HG03039 (cell line): ENCODE data around the gene NANOS2.

Experiments used
- ATAC-seq: cut with Tn5 transposase; IDR thresholded peaks from one replicate; pipeline ENCODE4 v1.9.1; 2021; ENCODE audit warnings: mild to moderate bottlenecking, moderate library complexity; ENCODE audit not compliant: unreplicated experiment

The NANOS2 gene

DNA sequence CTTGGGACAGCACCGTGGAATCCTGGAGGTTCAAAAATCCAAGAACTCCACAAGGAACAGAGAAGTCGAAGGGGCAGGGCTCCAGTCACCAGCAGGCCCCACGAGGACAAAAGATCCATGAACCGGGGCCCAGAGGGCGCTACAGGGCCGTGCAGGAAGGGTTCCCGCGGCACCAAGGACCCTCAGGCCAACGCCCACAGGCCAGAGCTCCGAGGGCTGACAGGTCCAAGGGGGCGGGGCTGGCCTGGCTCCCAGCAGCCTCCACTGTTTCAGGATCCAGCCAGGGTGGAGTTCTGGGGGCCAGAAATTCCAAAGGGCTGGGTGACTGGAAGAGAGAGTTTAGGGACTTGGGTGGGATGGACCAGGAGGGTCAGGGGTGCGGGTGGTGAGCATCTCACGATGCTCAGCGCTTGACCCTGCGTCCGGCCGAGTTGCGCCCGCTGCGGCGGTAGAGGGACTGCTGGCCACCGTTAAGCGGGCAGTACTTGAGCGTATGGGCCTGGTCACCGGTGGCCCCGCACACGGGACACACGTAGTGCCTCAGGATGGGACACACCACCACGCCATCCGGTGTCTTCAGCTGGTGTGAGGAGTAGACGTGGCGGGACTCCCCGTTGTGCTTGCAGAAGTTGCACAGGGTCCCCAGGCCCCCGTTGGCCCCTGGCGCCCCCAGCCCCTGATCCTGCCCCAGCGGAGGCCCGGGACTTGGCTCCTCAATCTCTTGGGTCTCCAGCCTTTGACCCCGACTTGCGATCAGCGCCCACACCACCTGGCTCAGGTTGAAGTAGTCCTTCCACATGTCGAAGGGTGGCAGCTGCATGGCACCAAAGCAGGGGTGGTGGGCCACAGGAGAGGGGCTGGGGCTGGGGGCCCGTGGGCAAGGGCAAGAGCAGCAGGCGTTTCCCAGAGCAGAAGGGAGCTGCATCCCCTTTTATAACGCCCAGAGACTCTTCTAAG lies at the start of gene NANOS2:
TSS of gene NANOS2 (minus strand) at position 905 of the 957 bp plus-strand sequence. CDS start at position 820, 85 bp downstream.
- no peak for ATAC-seq

DNA sequence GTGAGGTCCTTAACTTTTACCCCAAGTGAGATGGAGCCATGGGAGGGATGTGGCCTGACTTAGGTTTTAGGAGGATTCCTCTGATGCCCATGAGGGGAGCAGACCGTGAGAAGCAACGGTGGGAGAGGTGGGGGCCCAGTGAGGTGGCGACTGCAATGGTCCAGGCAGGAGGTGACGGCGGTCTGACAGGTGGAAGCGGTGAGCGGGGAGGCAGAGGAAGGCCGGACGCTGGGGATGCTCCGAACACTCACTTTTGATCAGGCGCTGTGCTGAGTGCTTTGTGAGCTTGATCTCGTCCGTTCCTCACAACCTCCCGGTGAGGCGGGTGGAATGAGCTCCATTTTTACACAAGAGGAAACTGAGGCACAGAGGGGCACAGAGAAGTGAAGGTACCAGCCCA lies 47.4 kb upstream of the NANOS2 start:
- no peak for ATAC-seq

DNA sequence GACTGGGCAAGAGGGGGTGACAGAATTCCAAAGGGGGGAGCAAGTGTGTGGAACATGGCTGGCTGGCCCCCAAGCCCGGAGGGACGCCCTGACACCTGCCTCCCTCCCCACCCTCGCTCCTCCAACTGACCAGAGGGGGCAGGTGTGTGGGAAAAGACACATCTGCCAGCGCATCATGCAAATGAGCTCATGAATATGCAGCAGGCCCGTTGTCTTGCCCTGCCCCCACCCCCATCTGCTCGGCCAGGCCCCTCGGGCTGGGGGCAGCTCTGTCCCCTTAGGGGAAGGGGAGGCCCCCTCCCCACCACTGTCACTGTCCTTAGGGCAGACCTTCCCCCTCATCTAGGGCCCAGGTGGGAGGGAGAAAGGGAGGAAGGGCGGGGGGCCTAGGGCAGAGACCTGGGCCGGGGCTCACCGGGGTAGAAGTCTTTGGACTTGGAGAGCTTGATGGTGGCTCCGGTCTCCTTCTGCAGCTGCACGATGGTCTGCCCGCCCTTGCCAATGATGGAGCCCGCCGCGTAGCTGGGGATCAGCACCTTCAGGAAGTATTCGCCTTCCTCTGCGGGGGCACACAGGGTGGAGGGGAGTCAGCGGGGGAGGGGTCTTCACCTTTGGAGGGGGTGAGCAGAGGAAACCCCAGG lies 46.1 kb upstream of the NANOS2 start:
- no peak for ATAC-seq

DNA sequence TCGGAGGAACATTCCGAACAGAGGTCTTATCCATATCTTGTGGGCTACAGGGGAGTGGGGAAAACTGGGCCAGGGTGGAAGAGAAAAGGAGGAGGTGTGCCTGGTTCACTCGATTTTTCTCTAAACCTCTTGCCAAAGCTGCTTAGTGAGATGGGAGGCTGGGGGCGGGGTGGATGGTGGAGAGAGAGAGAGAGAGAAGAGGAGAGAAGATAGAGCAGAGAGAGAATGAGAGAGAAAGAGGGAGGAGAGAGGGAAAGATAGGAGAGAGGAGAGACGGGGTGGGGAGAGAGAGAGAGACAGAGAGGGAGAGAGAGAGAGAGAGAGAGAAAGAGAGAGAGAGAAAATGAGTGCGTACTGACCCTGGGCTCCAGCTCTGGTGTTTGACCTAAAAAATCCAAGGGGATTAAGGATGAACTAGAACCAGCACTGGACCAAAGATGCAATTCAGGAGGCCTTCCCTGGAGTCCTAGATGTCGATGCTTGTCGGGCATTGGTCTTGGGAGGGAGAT lies 45.0 kb upstream of the NANOS2 start:
- no peak for ATAC-seq

- ATAC-seq: no peak
These were observed 44.4 kb upstream of the NANOS2 start for GRCh38 chr19:45958769-45959516.

DNA sequence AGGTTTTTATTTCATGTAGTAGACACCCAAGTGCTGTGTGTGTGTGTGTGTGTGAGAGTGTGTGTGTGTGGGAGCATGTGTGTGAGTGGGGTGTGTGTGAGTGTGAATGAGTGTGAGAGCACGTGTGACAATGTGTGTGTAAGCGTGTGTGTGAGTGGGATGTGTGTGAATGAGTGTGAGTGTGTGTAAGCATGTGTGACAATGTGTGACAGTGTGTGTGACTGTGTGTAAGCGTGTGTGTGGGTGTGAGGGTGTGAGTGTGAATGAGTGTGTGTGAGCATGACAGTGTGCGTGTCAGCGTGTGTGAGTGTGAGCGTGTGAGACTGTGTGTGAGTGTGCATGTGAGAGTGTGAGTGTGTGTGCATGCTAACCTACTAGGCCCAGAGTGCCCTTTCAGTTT lies 43.7 kb upstream of the NANOS2 start:
- ATAC-seq: no peak

GRCh38 chr19:45955905-45956608 lies 41.5 kb upstream of the NANOS2 start:
- no peak for ATAC-seq

DNA sequence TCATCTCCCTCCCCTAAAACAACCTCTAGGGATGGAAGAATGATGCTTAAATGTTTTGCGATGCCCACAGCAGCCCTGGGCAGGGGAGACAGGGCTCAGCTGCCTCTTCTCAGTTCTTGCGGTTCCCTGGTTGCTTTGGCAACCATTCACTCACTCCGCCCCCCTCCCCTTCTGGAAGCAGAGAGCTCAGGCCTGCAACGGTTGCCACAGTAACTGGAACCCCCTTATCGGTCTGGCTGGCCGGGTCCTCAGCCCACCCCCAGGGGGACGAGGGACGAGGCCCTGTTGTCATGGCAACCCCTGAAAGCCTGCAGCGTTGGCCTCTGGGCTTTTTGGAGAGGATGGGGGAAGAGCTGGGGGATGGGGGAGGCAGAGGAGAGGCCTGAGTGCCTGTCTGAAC lies 39.6 kb upstream of the NANOS2 start:
- ATAC-seq: no peak

GRCh38 chr19:45953676-45954075 lies 39.1 kb upstream of the NANOS2 start:
- ATAC-seq: no peak

- no peak for ATAC-seq
These were observed 38.3 kb upstream of the NANOS2 start for GRCh38 chr19:45952686-45953505.

GRCh38 chr19:45952341-45952685 lies 37.7 kb upstream of the NANOS2 start:
- no peak for ATAC-seq

DNA sequence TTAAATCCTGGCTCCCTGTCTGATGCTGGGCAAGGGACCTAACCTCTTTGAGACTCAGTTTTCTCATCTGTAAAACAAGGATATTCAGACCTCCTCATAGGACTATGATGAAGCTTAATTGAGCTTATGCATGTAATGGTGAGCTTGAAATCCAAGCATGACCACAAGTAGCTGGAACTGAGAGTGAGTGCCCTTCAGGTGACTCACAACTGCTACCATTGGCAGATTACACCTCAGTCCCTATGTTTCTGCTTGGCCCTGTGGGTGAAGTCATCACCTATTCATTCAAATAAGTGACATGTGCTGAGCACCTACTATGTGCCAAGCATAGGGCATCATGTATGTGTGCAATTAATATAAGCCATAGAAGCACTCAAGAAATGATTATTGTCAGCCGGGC lies 33.3 kb upstream of the NANOS2 start:
- no peak for ATAC-seq

DNA sequence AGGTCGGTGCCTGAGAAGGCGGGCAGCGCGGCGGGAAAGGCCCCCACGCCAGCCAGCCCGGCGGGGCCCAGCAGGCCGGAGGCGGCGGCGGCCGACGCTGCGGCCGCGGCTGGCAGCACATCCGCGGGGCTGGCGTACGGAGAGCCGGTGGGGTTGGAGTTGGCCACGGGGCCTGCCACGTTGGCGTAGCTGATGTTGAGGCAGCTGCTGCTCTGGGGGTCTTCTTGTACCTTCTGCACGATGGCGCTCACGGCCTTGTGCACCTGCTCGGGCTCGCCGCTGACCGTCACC lies 25.9 kb upstream of the NANOS2 start:
- no peak for ATAC-seq

GRCh38 chr19:45939792-45940514 lies 25.4 kb upstream of the NANOS2 start:
- ATAC-seq: no peak

- ATAC-seq: no peak
These were observed 24.2 kb upstream of the NANOS2 start for GRCh38 chr19:45938733-45939319.

DNA sequence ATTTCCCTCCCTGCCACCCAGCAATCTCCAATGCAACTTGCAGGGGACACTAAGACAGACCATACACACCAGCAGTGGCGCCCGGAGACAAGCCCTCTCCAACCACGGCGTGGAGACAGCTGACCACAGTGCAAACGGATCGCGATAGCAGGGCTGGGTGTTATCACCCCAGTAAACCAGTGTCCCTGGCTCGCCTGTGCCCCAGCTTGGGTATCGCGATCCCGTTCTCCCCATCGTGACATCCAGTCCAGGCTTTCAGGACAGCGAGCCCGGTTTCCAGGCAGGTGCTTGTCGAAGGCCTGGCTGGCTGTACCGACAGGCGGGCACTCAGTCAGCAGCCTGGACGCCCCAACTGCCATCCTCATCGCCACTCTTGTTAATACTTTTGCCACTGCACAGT lies 20.7 kb upstream of the NANOS2 start:
- no peak for ATAC-seq

GRCh38 chr19:45934551-45935230 lies 20.1 kb upstream of the NANOS2 start:
- ATAC-seq: no peak

GRCh38 chr19:45933759-45934158 lies 19.2 kb upstream of the NANOS2 start:
- no peak for ATAC-seq

DNA sequence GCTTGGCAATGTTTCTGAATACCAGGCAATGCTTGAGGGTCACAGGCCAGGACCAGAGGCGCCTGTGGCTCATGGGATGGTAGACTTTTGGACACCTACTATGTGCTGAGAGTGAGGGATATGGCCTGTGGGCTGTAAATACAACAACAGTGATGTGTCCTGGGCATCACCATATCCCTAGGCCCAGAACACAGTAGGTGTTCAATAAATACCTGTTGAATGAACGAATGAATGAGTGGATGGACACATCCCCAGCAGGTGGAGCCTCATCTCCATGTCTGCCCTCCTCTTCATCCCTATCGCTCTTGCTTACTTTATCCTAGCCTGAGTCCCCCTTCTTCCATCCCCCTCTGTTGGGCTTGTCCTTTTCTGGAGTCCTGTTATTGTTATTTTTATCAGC lies 16.5 kb upstream of the NANOS2 start:
- ATAC-seq: no peak
